PFSK-1 (cell line): Measurements from ENCODE around the gene KCNMA1.

Experiments used
- FOXP2 ChIP-seq: optimal IDR thresholded peaks from 2 replicates; pipeline ENCODE3; 2011; ENCODE audit warnings: borderline replicate concordance, control low read depth, inconsistent platforms; ENCODE audit not compliant: insufficient read depth; ENCODE audit errors: extremely low read length, extremely low read depth
- POLR2AphosphoS5 ChIP-seq: IDR thresholded peaks from 2 replicates; pipeline ENCODE4 v1.6.1; 2012; ENCODE audit warnings: low read depth, mild to moderate bottlenecking, control low read depth, low read length, moderate library complexity
- SIN3A ChIP-seq: IDR thresholded peaks from 2 replicates; pipeline ENCODE4 v1.6.1; 2012; ENCODE audit warnings: mild to moderate bottlenecking, low read length, moderate library complexity, borderline replicate concordance; ENCODE audit not compliant: insufficient read depth
- TAF1 ChIP-seq: IDR thresholded peaks from 2 replicates; pipeline ENCODE4 v1.6.1; 2012; ENCODE audit warnings: low read length, control low read depth, borderline replicate concordance; ENCODE audit not compliant: insufficient read depth
- TF ChIP-seq, protein P1 (sequence below), 2 experiments: IDR thresholded peaks; 2 replicates each; pipeline versions ENCODE4 v1.6.1 to v1.8.0; 2011 to 2012; ENCODE audit warnings: low read depth in 2 of 2, low read length in 2 of 2, control low read depth in 1 of 2, inconsistent platforms in 1 of 2, mild to moderate bottlenecking in 1 of 2, moderate library complexity in 1 of 2; ENCODE audit not compliant: insufficient read depth in 1 of 2

The KCNMA1 gene

DNA sequence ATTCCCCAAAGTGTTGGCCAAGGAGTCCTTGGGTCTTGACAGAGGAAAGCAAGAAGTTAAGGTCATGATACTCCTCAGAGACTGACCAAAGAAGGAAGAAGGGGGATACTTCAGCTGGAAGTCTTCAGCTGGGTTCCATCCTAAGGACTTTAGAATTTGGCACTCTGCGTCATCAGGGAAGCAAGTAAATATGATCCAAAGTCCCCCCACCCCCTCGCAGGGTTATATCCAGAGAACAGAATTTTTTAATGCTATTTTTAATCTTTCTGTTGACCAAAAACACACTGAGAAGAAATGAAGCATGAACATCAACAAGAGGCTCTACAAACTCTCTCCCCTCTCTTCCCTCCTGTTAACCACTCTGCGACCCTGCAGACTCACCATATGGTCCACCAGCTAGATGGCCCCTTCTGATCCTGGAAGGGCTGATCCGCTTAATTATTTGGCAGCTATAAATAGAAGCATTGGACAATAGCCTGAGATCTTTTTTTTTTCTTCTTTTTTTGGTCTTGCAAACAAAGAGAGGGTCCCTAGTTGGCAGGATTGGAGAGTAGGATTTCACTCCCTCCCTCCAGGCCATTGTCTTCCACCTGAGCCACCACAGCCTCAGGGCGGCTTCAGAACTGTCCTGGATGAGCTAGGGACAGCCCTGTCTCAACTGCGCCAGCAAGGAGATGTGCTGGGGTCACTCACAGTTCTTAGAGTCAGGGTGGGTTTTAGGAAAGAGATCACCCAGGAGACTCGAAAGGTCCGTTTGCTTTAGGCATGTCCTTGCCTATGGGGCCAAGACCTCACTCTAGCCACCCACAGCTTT is 196.0 kb downstream of the KCNMA1 start:
- TF ChIP-seq POLR2AphosphoS5 (no peak), SIN3A (no peak), FOXP2 (no peak), TAF1 (no peak)
- TF ChIP-seq, protein P1, sequence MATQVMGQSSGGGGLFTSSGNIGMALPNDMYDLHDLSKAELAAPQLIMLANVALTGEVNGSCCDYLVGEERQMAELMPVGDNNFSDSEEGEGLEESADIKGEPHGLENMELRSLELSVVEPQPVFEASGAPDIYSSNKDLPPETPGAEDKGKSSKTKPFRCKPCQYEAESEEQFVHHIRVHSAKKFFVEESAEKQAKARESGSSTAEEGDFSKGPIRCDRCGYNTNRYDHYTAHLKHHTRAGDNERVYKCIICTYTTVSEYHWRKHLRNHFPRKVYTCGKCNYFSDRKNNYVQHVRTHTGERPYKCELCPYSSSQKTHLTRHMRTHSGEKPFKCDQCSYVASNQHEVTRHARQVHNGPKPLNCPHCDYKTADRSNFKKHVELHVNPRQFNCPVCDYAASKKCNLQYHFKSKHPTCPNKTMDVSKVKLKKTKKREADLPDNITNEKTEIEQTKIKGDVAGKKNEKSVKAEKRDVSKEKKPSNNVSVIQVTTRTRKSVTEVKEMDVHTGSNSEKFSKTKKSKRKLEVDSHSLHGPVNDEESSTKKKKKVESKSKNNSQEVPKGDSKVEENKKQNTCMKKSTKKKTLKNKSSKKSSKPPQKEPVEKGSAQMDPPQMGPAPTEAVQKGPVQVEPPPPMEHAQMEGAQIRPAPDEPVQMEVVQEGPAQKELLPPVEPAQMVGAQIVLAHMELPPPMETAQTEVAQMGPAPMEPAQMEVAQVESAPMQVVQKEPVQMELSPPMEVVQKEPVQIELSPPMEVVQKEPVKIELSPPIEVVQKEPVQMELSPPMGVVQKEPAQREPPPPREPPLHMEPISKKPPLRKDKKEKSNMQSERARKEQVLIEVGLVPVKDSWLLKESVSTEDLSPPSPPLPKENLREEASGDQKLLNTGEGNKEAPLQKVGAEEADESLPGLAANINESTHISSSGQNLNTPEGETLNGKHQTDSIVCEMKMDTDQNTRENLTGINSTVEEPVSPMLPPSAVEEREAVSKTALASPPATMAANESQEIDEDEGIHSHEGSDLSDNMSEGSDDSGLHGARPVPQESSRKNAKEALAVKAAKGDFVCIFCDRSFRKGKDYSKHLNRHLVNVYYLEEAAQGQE (IDR thresholded peaks at IDR 0.05; ENCODE audit: insufficient read depth in 1 of 2, low read depth in 2 of 2, low read length in 2 of 2), result no peak

DNA sequence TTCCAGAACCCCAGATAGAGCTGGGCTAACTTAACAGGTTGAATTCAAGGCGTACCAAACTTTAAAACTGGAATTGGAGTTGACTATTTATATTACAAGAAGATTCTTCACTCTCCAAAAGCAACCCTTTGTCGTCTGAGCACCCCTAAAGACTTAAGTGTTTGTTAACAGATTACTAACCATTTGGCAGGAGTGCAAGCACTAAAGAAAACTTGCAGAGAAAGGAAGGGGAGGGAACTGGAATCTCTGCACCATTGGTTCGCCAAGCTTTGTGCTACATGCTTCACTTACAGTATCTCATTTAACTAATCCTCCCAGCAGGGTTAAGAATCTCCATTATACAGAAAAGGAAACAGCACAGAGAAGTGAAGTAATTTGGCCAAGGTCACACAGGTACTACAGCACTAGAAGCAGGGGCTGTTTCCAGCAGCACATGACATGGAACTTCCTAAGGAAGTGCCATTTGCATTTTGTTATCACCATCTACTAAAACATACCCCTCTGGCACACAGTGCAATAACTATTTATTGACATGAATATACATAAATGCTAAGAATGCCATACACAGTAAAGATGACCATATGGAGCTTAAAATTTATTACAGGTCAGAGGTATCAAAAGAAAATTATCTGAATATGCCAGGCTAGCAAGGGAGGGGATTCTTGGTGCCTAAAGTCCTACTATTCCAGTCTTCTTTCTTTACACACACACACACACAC is 201.2 kb downstream of the KCNMA1 start:
- TF ChIP-seq, protein P1 (IDR thresholded peaks at IDR 0.05; ENCODE audit: insufficient read depth in 1 of 2, low read depth in 2 of 2, low read length in 2 of 2), result no peak

DNA sequence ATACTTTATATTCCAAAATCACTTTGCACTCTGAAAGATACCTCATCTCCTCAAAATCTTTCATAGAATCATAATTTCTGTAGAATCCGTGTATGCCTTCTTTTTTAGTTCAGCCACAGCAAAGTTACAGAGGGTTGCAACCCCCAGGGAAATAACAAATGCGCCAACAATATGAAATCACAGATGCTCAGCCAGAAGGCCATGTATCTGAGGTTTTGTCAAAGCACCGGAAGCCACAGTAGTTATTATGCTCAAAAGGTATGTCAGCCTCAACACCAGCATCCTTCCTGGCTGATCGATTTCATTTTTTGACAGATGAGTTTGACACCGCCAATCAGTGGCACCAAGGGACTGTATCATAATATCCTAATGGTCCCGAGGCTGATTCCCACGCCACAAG is 204.1 kb downstream of the KCNMA1 start:
- TF ChIP-seq POLR2AphosphoS5 (no peak), TAF1 (no peak), FOXP2 (no peak), SIN3A (no peak)
- TF ChIP-seq, protein P1 (IDR thresholded peaks at IDR 0.05; ENCODE audit: insufficient read depth in 1 of 2, low read depth in 2 of 2, low read length in 2 of 2), result no peak

DNA sequence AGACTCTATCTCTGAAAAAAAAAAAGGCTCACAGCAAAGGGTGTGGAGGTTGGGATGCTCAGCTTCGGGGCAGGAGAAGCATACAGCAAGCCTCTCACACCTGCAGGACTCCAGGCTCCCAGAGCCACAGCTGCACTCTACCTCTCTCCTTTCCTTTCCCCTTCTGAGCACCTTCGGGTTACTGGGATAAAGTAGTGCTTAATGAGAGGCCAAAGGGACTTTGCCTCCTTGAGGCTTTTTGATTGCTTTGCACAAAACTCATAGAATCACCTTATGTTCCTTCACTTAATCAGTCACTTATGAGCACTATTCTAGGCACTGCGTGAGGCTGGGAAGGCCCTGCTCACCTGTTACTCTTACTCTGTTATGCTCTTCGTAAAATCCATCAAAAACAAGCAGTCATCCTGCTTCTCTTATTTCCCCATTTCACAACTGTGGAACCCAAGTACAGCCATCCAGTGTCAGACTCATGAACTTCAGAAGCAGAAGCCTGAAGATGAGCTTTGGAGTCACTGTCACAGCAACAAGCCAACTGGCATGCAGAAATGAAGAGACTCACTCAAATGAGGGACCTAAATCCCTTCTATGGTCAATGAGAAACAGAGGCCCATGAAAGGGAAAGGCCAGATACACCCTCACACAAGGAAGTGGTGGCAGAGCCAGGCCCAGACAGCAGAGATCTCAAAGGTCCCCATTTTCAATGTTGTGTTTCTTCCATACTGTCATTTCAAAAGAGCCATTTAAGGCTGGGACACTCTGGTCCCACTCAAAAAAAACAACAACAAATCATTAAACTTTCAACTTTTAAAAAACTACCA is 205.4 kb downstream of the KCNMA1 start:
- TF ChIP-seq, protein P1 (IDR thresholded peaks at IDR 0.05; ENCODE audit: insufficient read depth in 1 of 2, low read depth in 2 of 2, low read length in 2 of 2), result no peak
- TF ChIP-seq POLR2AphosphoS5 (no peak), SIN3A (no peak), TAF1 (no peak)
